DND-41 (cell line): ENCODE measurements around the gene CD79B.
A peak's percentile ranks its signal among the peaks of the same experiment; 100 is the strongest.

Experiments
- ATAC-seq: fragments of 200-7000 bp; cut with Tn5 transposase; 3 replicates; pipeline ENCODE4 v1.9.1; 2021; ENCODE audit warnings: low read depth; ENCODE audit not compliant: insufficient read depth
- DNase-seq: peaks from one replicate; pipeline ENCODE4 v3.0.0-alpha.2; 2020
- H2AFZ ChIP-seq: 2 replicates; pipeline ENCODE4 v1.6.0; 2012; ENCODE audit warnings: low read depth, low read length
- H3K27ac ChIP-seq: 2 replicates; pipeline ENCODE4 v1.5.1; 2012; ENCODE audit warnings: low read length, inconsistent platforms
- H3K27me3 ChIP-seq: fragments of 200-600 bp; sonication (generic); 2 replicates; pipeline ENCODE4 v1.6.0; 2012; ENCODE audit warnings: low read length, mild to moderate bottlenecking, inconsistent platforms; ENCODE audit not compliant: insufficient read depth, poor library complexity
- H3K36me3 ChIP-seq: 2 replicates; pipeline ENCODE4 v1.5.1; 2012; ENCODE audit warnings: low read length, inconsistent platforms; ENCODE audit not compliant: insufficient read depth
- H3K4me1 ChIP-seq: 2 replicates; pipeline ENCODE4 v1.5.1; 2012; ENCODE audit warnings: mild to moderate bottlenecking, low read length; ENCODE audit not compliant: insufficient read depth
- H3K4me2 ChIP-seq: 2 replicates; pipeline ENCODE4 v1.6.0; 2012; ENCODE audit warnings: mild to moderate bottlenecking, moderate library complexity, low read length, inconsistent platforms; ENCODE audit not compliant: insufficient read depth
- H3K4me3 ChIP-seq, 2 experiments: fragments of 200-600 bp in 1 of 2; shearing (Covaris generic) in 1 of 2; 2 replicates each; pipeline ENCODE4 v1.5.1; 2012 to 2016; ENCODE audit warnings: inconsistent platforms in 2 of 2, low read length in 2 of 2, mild to moderate bottlenecking in 2 of 2, low read depth in 1 of 2, moderate library complexity in 1 of 2
- H3K79me2 ChIP-seq: 2 replicates; pipeline ENCODE4 v1.6.0; 2012; ENCODE audit warnings: low read length, inconsistent platforms; ENCODE audit not compliant: insufficient read depth
- H3K9ac ChIP-seq: 2 replicates; pipeline ENCODE4 v1.6.0; 2012; ENCODE audit warnings: low read depth, mild to moderate bottlenecking, inconsistent platforms, low read length, moderate library complexity
- H3K9me3 ChIP-seq: 2 replicates; pipeline ENCODE4 v1.5.1; 2012; ENCODE audit warnings: low read length, moderate library complexity, mild to moderate bottlenecking, inconsistent platforms; ENCODE audit not compliant: insufficient read depth, severe bottlenecking
- H4K20me1 ChIP-seq: 2 replicates; pipeline ENCODE4 v1.6.0; 2012; ENCODE audit warnings: low read length; ENCODE audit not compliant: insufficient read depth
- EZH2 ChIP-seq: IDR thresholded peaks from 3 replicates; pipeline ENCODE4 v1.6.1; 2012; ENCODE audit warnings: borderline replicate concordance, low read depth, mild to moderate bottlenecking, moderate library complexity, low read length, inconsistent platforms; ENCODE audit not compliant: severe bottlenecking
- TF ChIP-seq, protein P1 (sequence below): IDR thresholded peaks from 2 replicates; pipeline ENCODE4 v1.5.1; 2012; ENCODE audit warnings: borderline replicate concordance, low read length, moderate library complexity, mild to moderate bottlenecking; ENCODE audit not compliant: poor library complexity, severe bottlenecking; ENCODE audit errors: extremely low read depth

Gene CD79B

DNA sequence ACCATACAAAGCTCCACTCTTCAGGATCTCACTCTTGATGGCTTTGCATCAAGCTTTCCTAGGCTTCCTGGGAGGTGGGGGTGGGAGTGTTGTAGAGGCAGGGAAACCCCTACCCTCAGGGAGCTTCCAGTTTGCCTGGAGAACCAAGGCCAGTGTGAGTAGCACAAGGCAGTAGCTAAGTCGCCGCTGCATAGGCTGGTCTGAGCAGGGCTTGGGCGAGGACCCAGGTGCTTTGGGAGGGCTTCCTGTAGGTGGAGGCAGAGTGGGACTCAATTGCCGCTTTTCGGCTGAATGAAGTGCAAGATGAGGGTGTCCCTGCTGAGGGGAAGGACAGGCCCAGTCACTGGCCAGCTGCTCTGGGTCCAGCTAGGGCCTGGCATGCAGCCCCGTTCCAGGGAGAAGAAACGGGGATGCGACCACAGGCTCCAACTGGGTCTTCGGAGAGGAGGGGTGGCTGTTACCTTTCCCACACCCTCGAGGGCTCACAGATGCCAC, 3.9 kb downstream of the CD79B start:
- Histone ChIP-seq H4K20me1 (no peaks in the 10 kb centered on the region), H3K79me2 (no peaks in the 10 kb centered on the region), H3K36me3 (no peaks in the 10 kb centered on the region), H3K9ac (no peak overlapping the region), H3K27me3 (no peaks in the 10 kb centered on the region), H3K27ac (no peak overlapping the region), H3K9me3 (no peaks in the 10 kb centered on the region), H2AFZ (no peak overlapping the region), H3K4me2 (no peak overlapping the region), H3K4me3 (no peak overlapping the region), H3K4me1 (peaks cover 22% of the 10 kb centered on the region)
- ATAC-seq (no peak), DNase-seq (no peak)
- TF ChIP-seq EZH2: no peak
- TF ChIP-seq, protein P1, sequence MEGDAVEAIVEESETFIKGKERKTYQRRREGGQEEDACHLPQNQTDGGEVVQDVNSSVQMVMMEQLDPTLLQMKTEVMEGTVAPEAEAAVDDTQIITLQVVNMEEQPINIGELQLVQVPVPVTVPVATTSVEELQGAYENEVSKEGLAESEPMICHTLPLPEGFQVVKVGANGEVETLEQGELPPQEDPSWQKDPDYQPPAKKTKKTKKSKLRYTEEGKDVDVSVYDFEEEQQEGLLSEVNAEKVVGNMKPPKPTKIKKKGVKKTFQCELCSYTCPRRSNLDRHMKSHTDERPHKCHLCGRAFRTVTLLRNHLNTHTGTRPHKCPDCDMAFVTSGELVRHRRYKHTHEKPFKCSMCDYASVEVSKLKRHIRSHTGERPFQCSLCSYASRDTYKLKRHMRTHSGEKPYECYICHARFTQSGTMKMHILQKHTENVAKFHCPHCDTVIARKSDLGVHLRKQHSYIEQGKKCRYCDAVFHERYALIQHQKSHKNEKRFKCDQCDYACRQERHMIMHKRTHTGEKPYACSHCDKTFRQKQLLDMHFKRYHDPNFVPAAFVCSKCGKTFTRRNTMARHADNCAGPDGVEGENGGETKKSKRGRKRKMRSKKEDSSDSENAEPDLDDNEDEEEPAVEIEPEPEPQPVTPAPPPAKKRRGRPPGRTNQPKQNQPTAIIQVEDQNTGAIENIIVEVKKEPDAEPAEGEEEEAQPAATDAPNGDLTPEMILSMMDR: no peak

DNA sequence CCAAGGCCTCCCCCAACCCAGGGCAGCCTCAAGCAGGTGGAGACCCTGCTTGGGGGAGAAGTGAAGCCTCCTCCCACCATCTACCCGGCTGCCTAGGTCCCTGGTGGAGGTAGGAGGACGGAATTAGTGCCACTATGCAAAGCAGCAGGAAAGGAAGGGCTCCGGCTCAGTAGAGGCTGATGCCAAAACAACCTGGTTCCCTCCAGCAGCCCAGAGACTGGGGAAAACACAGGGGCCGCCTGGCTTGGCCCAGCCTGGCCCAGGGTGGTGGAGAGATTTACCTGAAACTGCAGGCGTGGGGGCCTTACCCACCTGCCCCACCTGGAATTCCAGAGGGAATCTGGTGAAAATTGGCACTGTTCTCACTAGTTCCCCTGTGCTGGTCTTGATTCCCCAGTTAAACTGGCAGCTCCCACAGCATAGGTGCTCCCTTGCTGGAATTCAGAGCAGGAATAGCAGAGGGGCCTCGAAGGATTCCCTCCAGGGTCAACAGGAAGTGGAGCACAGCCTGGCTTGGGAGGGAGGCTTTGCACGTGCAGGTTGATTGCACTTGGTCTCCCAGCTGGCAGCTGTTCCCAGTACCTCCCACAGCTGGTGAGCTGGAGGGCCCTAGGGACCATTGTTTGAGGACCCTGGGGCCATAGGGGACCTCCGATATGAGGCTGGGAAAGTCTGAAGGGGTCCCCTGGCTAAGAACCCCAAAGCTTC, 4.5 kb downstream of the CD79B start:
- no peak overlapping the region for H3K9ac ChIP-seq
- no peak overlapping the region for H3K4me2 ChIP-seq
- ATAC-seq: no peak
- TF ChIP-seq, protein P1: no peak
- no peak for TF ChIP-seq EZH2
- no peaks in the 10 kb centered on the region for H3K36me3 ChIP-seq
- DNase-seq: no peak
- H3K4me1 ChIP-seq: peaks cover 17% of the 10 kb centered on the region
- no peaks in the 10 kb centered on the region for H3K27me3 ChIP-seq
- no peaks in the 10 kb centered on the region for H3K79me2 ChIP-seq
- H4K20me1 ChIP-seq: no peaks in the 10 kb centered on the region
- H3K27ac ChIP-seq: no peak overlapping the region
- H3K9me3 ChIP-seq: no peaks in the 10 kb centered on the region
- H2AFZ ChIP-seq: no peak overlapping the region
- H3K4me3 ChIP-seq: no peak overlapping the region

DNA sequence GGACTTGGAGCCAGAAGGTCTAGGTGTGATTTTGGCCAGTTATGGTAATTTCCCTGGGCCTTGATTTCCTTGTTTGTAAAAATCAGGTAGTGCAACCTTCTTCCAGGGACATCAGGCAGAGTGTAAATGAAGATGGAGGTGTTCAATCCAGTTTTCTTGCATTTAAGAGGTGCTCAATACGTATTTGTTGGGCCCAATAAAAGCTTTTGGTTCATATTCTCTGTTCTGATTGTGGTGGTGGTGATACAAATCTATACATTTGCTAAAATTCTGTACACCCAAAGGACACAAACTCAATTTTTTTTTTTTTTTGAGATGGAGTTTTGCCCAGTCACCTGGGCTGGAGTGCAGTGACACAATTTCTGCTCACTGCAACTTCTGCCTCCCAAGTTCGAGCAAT, 6.0 kb downstream of the CD79B start:
- Histone ChIP-seq H3K4me2 (no peak overlapping the region), H3K4me3 (no peak overlapping the region), H3K9ac (no peak overlapping the region), H3K79me2 (no peaks in the 10 kb centered on the region), H3K27ac (no peak overlapping the region), H3K27me3 (no peaks in the 10 kb centered on the region), H4K20me1 (no peaks in the 10 kb centered on the region), H3K36me3 (no peaks in the 10 kb centered on the region), H2AFZ (peak overlapping the region; percentile 31; the same call in 1 of the 2 replicates), H3K9me3 (no peaks in the 10 kb centered on the region), H3K4me1 (peaks cover 2% of the 10 kb centered on the region; the same call in 1 of the 2 replicates)
- TF ChIP-seq EZH2: no peak
- TF ChIP-seq, protein P1: no peak
- DNase-seq: no peak
- ATAC-seq: no peak
